Measurements from ENCODE around the gene SEMA6B. TPM values are rescaled to one million over a fixed set of nuclear protein-coding genes. Genes with fewer than 3 reads are reported as not detected.

SEMA6B gene
- total and polyA plus RNA-seq, 2 of the 4 experiments (the other 2 are of a cell fraction) = 0.18 to 0.72 TPM

DNA sequence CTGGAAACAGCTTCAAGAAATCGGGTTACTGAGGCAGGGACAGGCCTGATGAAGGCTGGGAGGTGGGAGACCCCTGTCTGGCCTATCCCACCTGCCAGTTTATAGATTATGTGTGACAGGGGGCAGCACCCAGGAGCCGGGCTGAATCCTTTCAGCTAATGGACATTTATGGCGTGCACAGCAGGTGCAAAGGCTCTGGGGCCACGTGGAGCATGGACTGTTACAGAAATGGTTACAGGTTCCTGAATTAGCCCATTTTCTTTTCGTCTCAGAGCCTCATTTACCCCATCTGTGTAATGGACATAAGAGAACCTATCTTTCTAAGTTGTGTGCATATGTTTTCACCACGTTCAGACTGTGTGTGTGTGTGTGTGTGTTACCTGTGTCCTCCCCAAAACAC, 45.4 kb upstream of the SEMA6B start:
- Histone ChIP-seq H3K14ac (replicated peaks; ENCODE audit: low read depth, low read length) (no peak overlapping the region), H3K9me3 (ENCODE audit: control insufficient read depth, insufficient read depth, low read length) (no peaks in the 10 kb centered on the region), H3K23ac (ENCODE audit: low read depth, low read length) (no peak overlapping the region), H3K18ac (ENCODE audit: low read depth, low read length) (no peak overlapping the region), H3K4me3 (ENCODE audit: insufficient read depth, low read depth, low read length) (no peak overlapping the region), H3K9ac (ENCODE audit: low read depth, low read length) (no peak overlapping the region), H4K5ac (ENCODE audit: low read depth, low read length) (no peak overlapping the region), H3K9me1 (ENCODE audit: insufficient read depth, low read length) (no peaks in the 10 kb centered on the region), H2AK5ac (ENCODE audit: low read depth, low read length) (no peak overlapping the region), H3K79me1 (ENCODE audit: low read depth in 1 of 2, low read length in 2 of 2) (no peaks in the 10 kb centered on the region), H3K4ac (ENCODE audit: low read depth, low read length) (no peak overlapping the region), H3K56ac (ENCODE audit: extremely low read depth, insufficient read depth, low read length) (no peak overlapping the region), H2BK20ac (ENCODE audit: low read depth, low read length) (no peak overlapping the region), H4K91ac (ENCODE audit: insufficient read depth, low read depth, low read length) (no peak overlapping the region), H3K4me1 (ENCODE audit: control insufficient read depth, insufficient read depth, low read length) (no peaks in the 10 kb centered on the region; the same call in 1 of the 2 replicates), H3K4me2 (ENCODE audit: low read depth, low read length) (no peak overlapping the region), H4K20me1 (ENCODE audit: insufficient read depth, low read length) (no peaks in the 10 kb centered on the region), H2AFZ (replicated peaks; ENCODE audit: low read length, poor library complexity) (no peak overlapping the region), H2BK120ac (ENCODE audit: low read depth, low read length) (no peak overlapping the region), H3K27ac (ENCODE audit: insufficient read depth, low read length) (no peak overlapping the region), H2AK9ac (replicated peaks; ENCODE audit: low read depth, low read length, poor library complexity) (no peak overlapping the region), H3K36me3 (ENCODE audit: control insufficient read depth, insufficient read depth, low read length) (no peaks in the 10 kb centered on the region), H2BK5ac (ENCODE audit: low read depth, low read length, poor library complexity, severe bottlenecking) (no peak overlapping the region), H2BK15ac (ENCODE audit: low read depth, low read length) (no peak overlapping the region), H3K27me3 (ENCODE audit: control insufficient read depth, insufficient read depth, low read length) (peaks cover 35% of the 10 kb centered on the region), H4K8ac (ENCODE audit: low read depth in 2 of 2, low read length in 2 of 2) (no peak overlapping the region)
- ChIA-PET POLR2A (ENCODE audit: unreplicated experiment) (no interaction called here), CTCF (interaction anchor here (1.5 kb wide), 1 partner anchor 31 kb away, joined by 3 read pairs; no protein-coding TSS in a partner anchor)
- ATAC-seq (ENCODE audit: low read depth) (no peak), DNase-seq (no peak)
- dilution Hi-C loops (cut with HindIII; ENCODE audit: low sequenced_read_pairs, unreplicated experiment) = no loop called here
- 75% methylated on average over 2 of the region's 6 CpGs; no CpG with 5 or more reads in 1 of the 2 experiments for WGBS, 2 experiments (ENCODE audit: extremely low coverage in 2 of 2, insufficient read length in 1 of 2)
- intact Hi-C loops (cut with micrococcal nuclease) = no loop called here
- TF ChIP-seq RCOR1 (IDR thresholded peaks at IDR 0.05; ENCODE audit: insufficient replicate concordance, low read length) (no peak), CEBPB (IDR thresholded peaks at IDR 0.05; ENCODE audit: low read depth, low read length) (no peak), RFX5 (IDR thresholded peaks at IDR 0.05; ENCODE audit: low read depth, low read length) (no peak), BHLHE40 (IDR thresholded peaks at IDR 0.05; ENCODE audit: low read depth, low read length) (no peak), CHD1 (IDR thresholded peaks at IDR 0.05; ENCODE audit: low read depth, low read length) (no peak), MAZ (IDR thresholded peaks at IDR 0.05; ENCODE audit: borderline replicate concordance, low read depth, low read length) (no peak), NFE2L2 (IDR thresholded peaks at IDR 0.05; ENCODE audit: low read depth, low read length) (no peak)
- TF ChIP-seq, protein P1, sequence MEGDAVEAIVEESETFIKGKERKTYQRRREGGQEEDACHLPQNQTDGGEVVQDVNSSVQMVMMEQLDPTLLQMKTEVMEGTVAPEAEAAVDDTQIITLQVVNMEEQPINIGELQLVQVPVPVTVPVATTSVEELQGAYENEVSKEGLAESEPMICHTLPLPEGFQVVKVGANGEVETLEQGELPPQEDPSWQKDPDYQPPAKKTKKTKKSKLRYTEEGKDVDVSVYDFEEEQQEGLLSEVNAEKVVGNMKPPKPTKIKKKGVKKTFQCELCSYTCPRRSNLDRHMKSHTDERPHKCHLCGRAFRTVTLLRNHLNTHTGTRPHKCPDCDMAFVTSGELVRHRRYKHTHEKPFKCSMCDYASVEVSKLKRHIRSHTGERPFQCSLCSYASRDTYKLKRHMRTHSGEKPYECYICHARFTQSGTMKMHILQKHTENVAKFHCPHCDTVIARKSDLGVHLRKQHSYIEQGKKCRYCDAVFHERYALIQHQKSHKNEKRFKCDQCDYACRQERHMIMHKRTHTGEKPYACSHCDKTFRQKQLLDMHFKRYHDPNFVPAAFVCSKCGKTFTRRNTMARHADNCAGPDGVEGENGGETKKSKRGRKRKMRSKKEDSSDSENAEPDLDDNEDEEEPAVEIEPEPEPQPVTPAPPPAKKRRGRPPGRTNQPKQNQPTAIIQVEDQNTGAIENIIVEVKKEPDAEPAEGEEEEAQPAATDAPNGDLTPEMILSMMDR (conservative IDR thresholded peaks at IDR 0.05; ENCODE audit: low read depth, low read length) = no peak
- TF ChIP-seq, protein P2, sequence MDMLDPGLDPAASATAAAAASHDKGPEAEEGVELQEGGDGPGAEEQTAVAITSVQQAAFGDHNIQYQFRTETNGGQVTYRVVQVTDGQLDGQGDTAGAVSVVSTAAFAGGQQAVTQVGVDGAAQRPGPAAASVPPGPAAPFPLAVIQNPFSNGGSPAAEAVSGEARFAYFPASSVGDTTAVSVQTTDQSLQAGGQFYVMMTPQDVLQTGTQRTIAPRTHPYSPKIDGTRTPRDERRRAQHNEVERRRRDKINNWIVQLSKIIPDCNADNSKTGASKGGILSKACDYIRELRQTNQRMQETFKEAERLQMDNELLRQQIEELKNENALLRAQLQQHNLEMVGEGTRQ (IDR thresholded peaks at IDR 0.05; ENCODE audit: low read depth, low read length) = no peak
- TF ChIP-seq, protein P3, sequence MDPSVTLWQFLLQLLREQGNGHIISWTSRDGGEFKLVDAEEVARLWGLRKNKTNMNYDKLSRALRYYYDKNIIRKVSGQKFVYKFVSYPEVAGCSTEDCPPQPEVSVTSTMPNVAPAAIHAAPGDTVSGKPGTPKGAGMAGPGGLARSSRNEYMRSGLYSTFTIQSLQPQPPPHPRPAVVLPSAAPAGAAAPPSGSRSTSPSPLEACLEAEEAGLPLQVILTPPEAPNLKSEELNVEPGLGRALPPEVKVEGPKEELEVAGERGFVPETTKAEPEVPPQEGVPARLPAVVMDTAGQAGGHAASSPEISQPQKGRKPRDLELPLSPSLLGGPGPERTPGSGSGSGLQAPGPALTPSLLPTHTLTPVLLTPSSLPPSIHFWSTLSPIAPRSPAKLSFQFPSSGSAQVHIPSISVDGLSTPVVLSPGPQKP (IDR thresholded peaks at IDR 0.05; ENCODE audit: borderline replicate concordance, low read depth, low read length) = no peak
- no TSS peak for BruUV-seq (replicated peaks)
- in situ Hi-C loops (cut with MboI; ENCODE audit: low sequenced_read_pairs) = no loop called here
